Activated T-helper 9 cell treated with anti-CD3 and anti-CD28 coated beads, Interleukin-2, amount 50 U/mL, for 16 hours (primary cell): ENCODE data around the gene LEPR.
"Not testable (repeated sequence)": the region's sequence is repeated elsewhere in the genome, so short reads cannot be mapped to it uniquely, and the experiment has no call there.

Experiments
- DNase-seq: peaks from one replicate; pipeline ENCODE4 v3.0.0-alpha.2; 2020; ENCODE audit warnings: low read depth

Gene LEPR

GRCh38 chr1:65440322-65440900 is 19.9 kb downstream of the LEPR start:
- DNase-seq = no peak

- DNase-seq = no peak
Measured at GRCh38 chr1:65440915-65441314, 20.4 kb downstream of the LEPR start.

GRCh38 chr1:65441464-65441863 is 21.0 kb downstream of the LEPR start:
- no peak for DNase-seq

GRCh38 chr1:65442442-65442841 is 22.0 kb downstream of the LEPR start:
- DNase-seq = no peak

GRCh38 chr1:65443647-65444046 is 23.2 kb downstream of the LEPR start:
- no peak for DNase-seq

- no peak for DNase-seq
Measured at GRCh38 chr1:65444128-65444640, 23.7 kb downstream of the LEPR start.

- DNase-seq = no peak
Measured at GRCh38 chr1:65445837-65446236, 25.4 kb downstream of the LEPR start.

GRCh38 chr1:65449214-65449823 is 28.9 kb downstream of the LEPR start:
- no peak for DNase-seq

GRCh38 chr1:65455678-65456077 is 35.2 kb downstream of the LEPR start:
- DNase-seq = not testable (repeated sequence)

- no peak for DNase-seq
Measured at GRCh38 chr1:65456481-65456880, 36.0 kb downstream of the LEPR start.

- no peak for DNase-seq
Measured at GRCh38 chr1:65457868-65458267, 37.4 kb downstream of the LEPR start.

- no peak for DNase-seq
Measured at GRCh38 chr1:65458730-65459396, 38.4 kb downstream of the LEPR start.

- no peak for DNase-seq
Measured at GRCh38 chr1:65459397-65459768, 38.9 kb downstream of the LEPR start.

GRCh38 chr1:65465837-65466236 is 45.4 kb downstream of the LEPR start:
- not testable (repeated sequence) for DNase-seq

- DNase-seq = no peak
Measured at GRCh38 chr1:65467536-65467935, 47.1 kb downstream of the LEPR start.

GRCh38 chr1:65469126-65469888 is 48.8 kb downstream of the LEPR start:
- DNase-seq = no peak

- no peak for DNase-seq
Measured at GRCh38 chr1:65469889-65470340, 49.4 kb downstream of the LEPR start.
